SK-N-MC (cell line): ENCODE measurements around the gene ACOT2.
"Not testable (repeated sequence)": the region's sequence is repeated elsewhere in the genome, so short reads cannot be mapped to it uniquely, and the experiment has no call there.

Source experiments
- EZH2 ChIP-seq: fragments of 200-600 bp; sonication (generic); IDR thresholded peaks from one replicate; pipeline ENCODE4 v1.6.1; 2017; ENCODE audit warnings: antibody characterized with exemption
- POLR2AphosphoS5 ChIP-seq: IDR thresholded peaks from 2 replicates; pipeline ENCODE4 v1.6.1; 2012; ENCODE audit warnings: mild to moderate bottlenecking, low read depth, low read length, borderline replicate concordance

DNA sequence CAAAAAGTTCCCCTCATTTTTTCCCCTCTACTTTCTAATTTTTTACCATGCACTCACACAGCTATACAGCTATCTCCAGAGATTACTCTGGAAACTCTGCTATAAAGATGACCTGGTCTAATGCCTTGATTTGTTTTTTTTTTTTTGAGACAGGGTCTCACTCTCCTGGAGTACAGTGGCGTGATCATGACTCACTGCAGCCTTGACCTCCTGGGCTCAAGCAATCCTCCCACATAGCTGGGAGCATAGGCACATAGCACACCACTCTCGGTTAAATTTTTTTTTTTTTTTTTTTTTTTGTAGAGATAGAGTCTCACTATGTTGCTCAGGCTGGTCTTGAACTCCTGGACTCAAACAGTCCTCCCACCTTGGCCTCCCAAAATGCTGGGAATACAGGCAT lies 10.8 kb upstream of the ACOT2 start:
- not testable (repeated sequence) for TF ChIP-seq EZH2, POLR2AphosphoS5
